ENCODE measurements around the gene RFX2.

DNA sequence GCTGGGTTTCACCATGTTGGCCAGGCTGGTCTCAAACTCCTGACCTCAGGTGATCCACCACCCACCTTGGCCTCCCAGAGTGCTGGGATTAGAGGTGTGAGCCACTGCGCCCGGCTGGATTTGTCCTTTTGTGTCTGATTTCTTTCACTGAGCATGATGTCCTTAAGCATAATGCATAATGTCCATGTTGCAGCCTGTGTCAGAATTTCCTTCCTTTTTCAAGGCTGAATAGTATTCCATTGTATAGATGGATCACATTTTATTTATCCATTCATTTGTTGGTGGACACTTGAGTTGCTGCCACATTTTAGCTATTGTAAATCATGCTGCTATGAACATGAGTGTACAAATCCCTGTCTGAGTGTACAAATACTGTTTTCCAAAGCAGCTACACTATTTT lies 25.5 kb downstream of the RFX2 start:
- TF ChIP-seq, protein P1, sequence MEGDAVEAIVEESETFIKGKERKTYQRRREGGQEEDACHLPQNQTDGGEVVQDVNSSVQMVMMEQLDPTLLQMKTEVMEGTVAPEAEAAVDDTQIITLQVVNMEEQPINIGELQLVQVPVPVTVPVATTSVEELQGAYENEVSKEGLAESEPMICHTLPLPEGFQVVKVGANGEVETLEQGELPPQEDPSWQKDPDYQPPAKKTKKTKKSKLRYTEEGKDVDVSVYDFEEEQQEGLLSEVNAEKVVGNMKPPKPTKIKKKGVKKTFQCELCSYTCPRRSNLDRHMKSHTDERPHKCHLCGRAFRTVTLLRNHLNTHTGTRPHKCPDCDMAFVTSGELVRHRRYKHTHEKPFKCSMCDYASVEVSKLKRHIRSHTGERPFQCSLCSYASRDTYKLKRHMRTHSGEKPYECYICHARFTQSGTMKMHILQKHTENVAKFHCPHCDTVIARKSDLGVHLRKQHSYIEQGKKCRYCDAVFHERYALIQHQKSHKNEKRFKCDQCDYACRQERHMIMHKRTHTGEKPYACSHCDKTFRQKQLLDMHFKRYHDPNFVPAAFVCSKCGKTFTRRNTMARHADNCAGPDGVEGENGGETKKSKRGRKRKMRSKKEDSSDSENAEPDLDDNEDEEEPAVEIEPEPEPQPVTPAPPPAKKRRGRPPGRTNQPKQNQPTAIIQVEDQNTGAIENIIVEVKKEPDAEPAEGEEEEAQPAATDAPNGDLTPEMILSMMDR (IDR thresholded peaks at IDR 0.05) = no peak
- TF ChIP-seq EZH2 (IDR thresholded peaks at IDR 0.05) = no peak
